HCT116 (cell line): ENCODE data around the gene PEBP1. TPM values are rescaled to one million over a fixed set of nuclear protein-coding genes. Genes with fewer than 3 reads are reported as not detected.

ENCODE experiments used
- ATAC-seq: fragments of 200-7000 bp; cut with Tn5 transposase; 2 replicates; pipeline ENCODE4 v1.9.1; 2020; ENCODE audit warnings: mild to moderate bottlenecking, moderate library complexity
- BruUV-seq: library from RNA; stranded (reverse); fragments of 400-500 nt; replicated peaks from 2 replicates; lab custom pipeline; 2021; lab: Mats Ljungman, UMichigan
- CTCF ChIA-PET: fragments of 300-600 bp; sonication (Branson Sonifier 250); formaldehyde crosslinking; loops from one replicate; lab custom pipeline; 2021; ENCODE audit warnings: antibody characterized with exemption; lab: Charles Lee
- POLR2A ChIA-PET: fragments of 300-600, 350-600 bp; sonication (Branson Sonifier 250); formaldehyde crosslinking; loops from one replicate; lab custom pipeline; 2021; ENCODE audit warnings: antibody characterized with exemption; lab: Charles Lee
- RAD21 ChIA-PET, 2 experiments: fragments of 300-600 bp; sonication (Branson Sonifier 250); formaldehyde crosslinking; loops; one replicate each; lab custom pipeline; 2023; ENCODE audit warnings: low total read pairs in 2 of 2; ENCODE audit not compliant: uncharacterized antibody in 2 of 2, unreplicated experiment in 2 of 2, low non-redundant PET in 1 of 2; lab: Charles Lee
- DNase-seq: peaks from one replicate; pipeline ENCODE4 v3.0.0-alpha.2; 2010; ENCODE audit warnings: low read depth, low spot score
- H2AFZ ChIP-seq: fragments of 200-600 bp; shearing (Covaris generic), sonication (generic); 2 replicates; pipeline ENCODE4 v1.6.1; 2017; ENCODE audit warnings: low read depth, mixed run types, mixed read lengths, antibody characterized with exemption, low read length; ENCODE audit not compliant: poor library complexity, severe bottlenecking
- H3K27ac ChIP-seq: 2 replicates; pipeline ENCODE4 v1.5.1; 2012; ENCODE audit warnings: low read depth, low read length
- H3K27me3 ChIP-seq: fragments of 200-600 bp; sonication (generic); 2 replicates; pipeline ENCODE4 v1.6.1; 2016; ENCODE audit warnings: mixed run types, low read length, mixed read lengths; ENCODE audit not compliant: insufficient read depth
- H3K36me3 ChIP-seq, 2 experiments: fragments of 200-500 bp in 1 of 2; fragments of 200-600 bp in 1 of 2; sonication (Bioruptor generic) in 1 of 2; sonication (generic) in 1 of 2; 2 replicates each; pipeline versions ENCODE4 v1.5.1 to v1.6.1; 2014 to 2016; ENCODE audit warnings: low read length in 2 of 2, inconsistent platforms in 1 of 2, mixed read lengths in 1 of 2, mixed run types in 1 of 2; ENCODE audit not compliant: insufficient read depth in 2 of 2, control insufficient read depth in 1 of 2
- H3K4me1 ChIP-seq, 2 experiments: fragments of 200-600 bp in 1 of 2; sonication (generic) in 1 of 2; 2 replicates each; pipeline versions ENCODE4 v1.5.1 to v1.6.1; 2012 to 2017; ENCODE audit warnings: low read length in 2 of 2, inconsistent platforms in 1 of 2, mild to moderate bottlenecking in 1 of 2, mixed read lengths in 1 of 2, mixed run types in 1 of 2, moderate library complexity in 1 of 2; ENCODE audit not compliant: insufficient read depth in 2 of 2, control insufficient read depth in 1 of 2
- H3K4me2 ChIP-seq: fragments of 200-600 bp; sonication (generic); 2 replicates; pipeline ENCODE4 v1.6.1; 2017; ENCODE audit warnings: mixed run types, low read length, mixed read lengths
- H3K4me3 ChIP-seq, 2 experiments: fragments of 200-600 bp in 1 of 2; sonication (generic) in 1 of 2; replicated peaks in 1 of 2; 2 replicates each; pipeline ENCODE4 v1.5.1; 2011 to 2016; ENCODE audit warnings: low read length in 2 of 2, control low read depth in 1 of 2, low read depth in 1 of 2, mild to moderate bottlenecking in 1 of 2, mixed read lengths in 1 of 2, mixed run types in 1 of 2
- H3K79me2 ChIP-seq: fragments of 200-600 bp; sonication (generic); 2 replicates; pipeline ENCODE4 v1.6.1; 2017; ENCODE audit warnings: mild to moderate bottlenecking, mixed run types, low read length, moderate library complexity, mixed read lengths; ENCODE audit not compliant: insufficient read depth
- H3K9ac ChIP-seq: fragments of 200-600 bp; sonication (generic); 2 replicates; pipeline ENCODE4 v1.6.1; 2016; ENCODE audit warnings: low read length, mixed read lengths
- H3K9me2 ChIP-seq: fragments of 200-600 bp; sonication (generic), shearing (Covaris generic); 2 replicates; pipeline ENCODE4 v1.6.1; 2017; ENCODE audit warnings: mixed run types, mild to moderate bottlenecking, moderate library complexity; ENCODE audit not compliant: insufficient read depth
- H3K9me3 ChIP-seq, 2 experiments: fragments of 200-500 bp in 1 of 2; fragments of 200-600 bp in 1 of 2; sonication (Bioruptor generic) in 1 of 2; sonication (generic) in 1 of 2; 2 replicates each; pipeline ENCODE4 v1.6.1; 2014 to 2017; ENCODE audit warnings: low read length in 2 of 2, mixed read lengths in 2 of 2, inconsistent platforms in 1 of 2, low read depth in 1 of 2, mild to moderate bottlenecking in 1 of 2, mixed run types in 1 of 2, moderate library complexity in 1 of 2; ENCODE audit not compliant: control insufficient read depth in 1 of 2, insufficient read depth in 1 of 2
- H4K20me1 ChIP-seq: fragments of 200-600 bp; sonication (generic), shearing (Covaris generic); 2 replicates; pipeline ENCODE4 v1.6.1; 2017; ENCODE audit warnings: mixed run types, mild to moderate bottlenecking, moderate library complexity; ENCODE audit not compliant: insufficient read depth
- ATF3 ChIP-seq: IDR thresholded peaks from 2 replicates; pipeline ENCODE4 v1.6.1; 2012
- CBX3 ChIP-seq: IDR thresholded peaks from 2 replicates; pipeline ENCODE4 v1.6.1; 2012; ENCODE audit warnings: low read depth
- CTCF ChIP-seq, 3 experiments: fragments of 200-600 bp in 1 of 3; sonication (generic) in 1 of 3; IDR thresholded peaks in 2 of 3; conservative IDR thresholded peaks in 1 of 3; 2 replicates each; pipeline ENCODE4 v1.5.1; 2012 to 2017; ENCODE audit warnings: low read depth in 2 of 3, low read length in 2 of 3, antibody characterized with exemption in 1 of 3, borderline replicate concordance in 1 of 3, control low read depth in 1 of 3, mild to moderate bottlenecking in 1 of 3, mixed read lengths in 1 of 3, mixed run types in 1 of 3, moderate library complexity in 1 of 3; ENCODE audit not compliant: insufficient read depth in 1 of 3
- ELF1 ChIP-seq: IDR thresholded peaks from 2 replicates; pipeline ENCODE4 v1.6.1; 2012; ENCODE audit warnings: low read depth, borderline replicate concordance
- FOSL1 ChIP-seq: IDR thresholded peaks from 2 replicates; pipeline ENCODE4 v1.6.1; 2012; ENCODE audit warnings: low read depth
- POLR2AphosphoS5 ChIP-seq: IDR thresholded peaks from 2 replicates; pipeline ENCODE4 v1.6.1; 2011; ENCODE audit warnings: mild to moderate bottlenecking, low read depth, low read length, moderate library complexity
- REST ChIP-seq: IDR thresholded peaks from 2 replicates; pipeline ENCODE4 v1.6.1; 2012; ENCODE audit warnings: low read depth
- SIN3A ChIP-seq: IDR thresholded peaks from 2 replicates; pipeline ENCODE4 v1.6.1; 2012; ENCODE audit warnings: low read depth
- YY1 ChIP-seq: IDR thresholded peaks from 2 replicates; pipeline ENCODE4 v1.6.1; 2011; ENCODE audit warnings: low read length, low read depth, moderate library complexity, mild to moderate bottlenecking; ENCODE audit not compliant: insufficient replicate concordance; ENCODE audit errors: extremely low read depth
- ZFX ChIP-seq: fragments of 450-650 bp; IDR thresholded peaks from 2 replicates; pipeline ENCODE4 v1.6.1; 2017
- ZNF274 ChIP-seq: fragments of 200-500 bp; sonication (Bioruptor generic); IDR thresholded peaks from 2 replicates; pipeline ENCODE4 v1.6.1; 2014; ENCODE audit warnings: mild to moderate bottlenecking, low read depth, low read length, inconsistent platforms
- intact Hi-C: fragments of 100-400 bp; cut with micrococcal nuclease; formaldehyde crosslinking; loops from 2 replicates; pipeline ENCODE4 v1.10.0; 2022
- total RNA-seq: library from RNA; stranded (reverse); gene quantifications from one replicate; pipeline ENCODE4 v1.2.1, GENCODE V29; 2021; ENCODE audit not compliant: unreplicated experiment

The PEBP1 gene
- total RNA-seq, 1 experiment from 2014 or later, result 220 TPM

GRCh38 chr12:118190266-118190665, 54.3 kb downstream of the PEBP1 start:
- H3K36me3 ChIP-seq, result no peaks in the 10 kb centered on the region
- ChIA-PET RAD21 (no interaction called here), CTCF (interaction anchor here (1.2 to 2.4 kb wide), 2 partner anchors 9 to 187 kb away, joined by 3 to 6 read pairs; no protein-coding TSS in a partner anchor), POLR2A (no interaction called here)
- no peaks in the 10 kb centered on the region for H3K9me3 ChIP-seq
- ATAC-seq, result no peak
- H3K9me2 ChIP-seq, result no peaks in the 10 kb centered on the region
- no peaks in the 10 kb centered on the region for H3K4me1 ChIP-seq
- H3K4me3 ChIP-seq, result no peak overlapping the region
- intact Hi-C loops, result no loop called here
- BruUV-seq, result no TSS peak
- H4K20me1 ChIP-seq, result no peaks in the 10 kb centered on the region
- no peak overlapping the region for H3K27ac ChIP-seq
- no peak overlapping the region for H3K9ac ChIP-seq
- H3K79me2 ChIP-seq, result no peaks in the 10 kb centered on the region
- DNase-seq, result no peak
- TF ChIP-seq SIN3A (no peak), ELF1 (no peak), CBX3 (no peak), ZFX (no peak), FOSL1 (no peak), ATF3 (no peak), REST (no peak)
- no peak overlapping the region for H3K4me2 ChIP-seq
- no peaks in the 10 kb centered on the region for H3K27me3 ChIP-seq
- no peak overlapping the region for H2AFZ ChIP-seq

GRCh38 chr12:118193477-118193876, 57.6 kb downstream of the PEBP1 start:
- no peaks in the 10 kb centered on the region for H3K9me3 ChIP-seq
- no peaks in the 10 kb centered on the region for H4K20me1 ChIP-seq
- DNase-seq, result no peak
- H3K9me2 ChIP-seq, result no peaks in the 10 kb centered on the region
- BruUV-seq, result no TSS peak
- H3K27me3 ChIP-seq, result no peaks in the 10 kb centered on the region
- intact Hi-C loops, result no loop called here
- H3K36me3 ChIP-seq, result no peaks in the 10 kb centered on the region
- H3K4me2 ChIP-seq, result no peak overlapping the region
- no peaks in the 10 kb centered on the region for H3K4me1 ChIP-seq
- CTCF ChIA-PET, result no interaction called here
- H3K9ac ChIP-seq, result no peak overlapping the region
- no peak overlapping the region for H2AFZ ChIP-seq
- no peak overlapping the region for H3K4me3 ChIP-seq
- RAD21 ChIA-PET, result no interaction called here
- POLR2A ChIA-PET, result no interaction called here
- ATAC-seq, result no peak
- H3K79me2 ChIP-seq, result no peaks in the 10 kb centered on the region
- H3K27ac ChIP-seq, result no peak overlapping the region
- TF ChIP-seq POLR2AphosphoS5, result no peak
- TF ChIP-seq REST, result no peak
- TF ChIP-seq CTCF (IDR thresholded peaks at IDR 0.05 in 2 of 3, conservative IDR thresholded peaks at IDR 0.05 in 1 of 3; ENCODE audit: borderline replicate concordance in 1 of 3, insufficient read depth in 1 of 3, low read depth in 2 of 3, low read length in 2 of 3), result no peak
- TF ChIP-seq YY1, result no peak
- TF ChIP-seq ZNF274, result no peak
